Astrocyte (in vitro differentiated cells and primary cell): ENCODE results near the gene PTPRN2. TPM values are rescaled to one million over a fixed set of nuclear protein-coding genes. Genes with fewer than 3 reads are reported as not detected.

Experiments
- DNase-seq: peaks from one replicate; pipeline ENCODE4 v3.0.0-alpha.2; 2010; ENCODE audit warnings: low read depth
- FAIRE-seq: peaks from 2 replicates; lab custom pipeline; 2011; peaks lifted over from hg19 to GRCh38; lab: Jason Lieb, UNC
- H2AFZ ChIP-seq: 2 replicates; pipeline ENCODE4 v1.6.0; 2012; ENCODE audit warnings: low read depth, low read length, inconsistent platforms
- H3K27ac ChIP-seq: 2 replicates; pipeline ENCODE4 v1.5.1; 2011; ENCODE audit warnings: low read depth, low read length, inconsistent platforms
- H3K27me3 ChIP-seq: 2 replicates; pipeline ENCODE4 v1.6.0; 2011; ENCODE audit warnings: low read length, inconsistent platforms; ENCODE audit not compliant: insufficient read depth
- H3K36me3 ChIP-seq: 2 replicates; pipeline ENCODE4 v1.5.1; 2011; ENCODE audit warnings: low read length, inconsistent platforms; ENCODE audit not compliant: insufficient read depth
- H3K4me1 ChIP-seq: 2 replicates; pipeline ENCODE4 v1.5.1; 2011; ENCODE audit warnings: low read length, inconsistent platforms; ENCODE audit not compliant: insufficient read depth
- H3K4me2 ChIP-seq: 2 replicates; pipeline ENCODE4 v1.6.0; 2012; ENCODE audit warnings: low read length, inconsistent platforms
- H3K4me3 ChIP-seq: 2 replicates; pipeline ENCODE4 v1.5.1; 2011; ENCODE audit warnings: low read depth, mild to moderate bottlenecking, low read length, inconsistent platforms; ENCODE audit not compliant: insufficient read depth
- H3K79me2 ChIP-seq: 2 replicates; pipeline ENCODE4 v1.6.0; 2012; ENCODE audit warnings: mild to moderate bottlenecking, low read length, inconsistent platforms; ENCODE audit not compliant: insufficient read depth
- H3K9ac ChIP-seq: 2 replicates; pipeline ENCODE4 v1.6.0; 2012; ENCODE audit warnings: mild to moderate bottlenecking, low read length, inconsistent platforms
- H3K9me3 ChIP-seq: 2 replicates; pipeline ENCODE4 v1.5.1; 2012; ENCODE audit warnings: low read depth, mild to moderate bottlenecking, low read length, inconsistent platforms; ENCODE audit not compliant: insufficient read depth
- H4K20me1 ChIP-seq: 2 replicates; pipeline ENCODE4 v1.6.0; 2012; ENCODE audit warnings: low read length, inconsistent platforms; ENCODE audit not compliant: insufficient read depth
- H3K27ac Mint-ChIP-seq: one replicate; pipeline ENCODE4 v1.8.0; 2021; ENCODE audit warnings: mild to moderate bottlenecking, mixed read lengths; ENCODE audit not compliant: unreplicated experiment
- H3K27me3 Mint-ChIP-seq: one replicate; pipeline ENCODE4 v1.8.0; 2021; ENCODE audit warnings: low read depth, mixed read lengths; ENCODE audit not compliant: unreplicated experiment
- H3K36me3 Mint-ChIP-seq: one replicate; pipeline ENCODE4 v1.8.0; 2021; ENCODE audit warnings: low read depth, mixed read lengths; ENCODE audit not compliant: unreplicated experiment
- H3K4me1 Mint-ChIP-seq: one replicate; pipeline ENCODE4 v1.8.0; 2021; ENCODE audit warnings: low read depth, mixed read lengths; ENCODE audit not compliant: unreplicated experiment
- H3K4me3 Mint-ChIP-seq: one replicate; pipeline ENCODE4 v1.8.0; 2021; ENCODE audit warnings: mild to moderate bottlenecking, moderate library complexity, mixed read lengths; ENCODE audit not compliant: unreplicated experiment
- H3K9me3 Mint-ChIP-seq: one replicate; pipeline ENCODE4 v1.8.0; 2021; ENCODE audit warnings: mild to moderate bottlenecking, mixed read lengths; ENCODE audit not compliant: unreplicated experiment
- EZH2 ChIP-seq: IDR thresholded peaks from 2 replicates; pipeline ENCODE4 v1.6.1; 2012; ENCODE audit warnings: mild to moderate bottlenecking, low read length, inconsistent platforms; ENCODE audit not compliant: insufficient read depth
- total RNA-seq: library from RNA; stranded (reverse); gene quantifications from 2 replicates; pipeline ENCODE4 v1.2.1, GENCODE V29; 2021
- TF ChIP-seq, protein P1 (sequence below): IDR thresholded peaks from 2 replicates; pipeline ENCODE4 v1.5.1; 2011; ENCODE audit warnings: low read depth, mild to moderate bottlenecking, inconsistent platforms, low read length, moderate library complexity; ENCODE audit not compliant: insufficient read depth

Gene PTPRN2
- total RNA-seq, 1 donor from 2014 or later: 0.09 TPM

DNA sequence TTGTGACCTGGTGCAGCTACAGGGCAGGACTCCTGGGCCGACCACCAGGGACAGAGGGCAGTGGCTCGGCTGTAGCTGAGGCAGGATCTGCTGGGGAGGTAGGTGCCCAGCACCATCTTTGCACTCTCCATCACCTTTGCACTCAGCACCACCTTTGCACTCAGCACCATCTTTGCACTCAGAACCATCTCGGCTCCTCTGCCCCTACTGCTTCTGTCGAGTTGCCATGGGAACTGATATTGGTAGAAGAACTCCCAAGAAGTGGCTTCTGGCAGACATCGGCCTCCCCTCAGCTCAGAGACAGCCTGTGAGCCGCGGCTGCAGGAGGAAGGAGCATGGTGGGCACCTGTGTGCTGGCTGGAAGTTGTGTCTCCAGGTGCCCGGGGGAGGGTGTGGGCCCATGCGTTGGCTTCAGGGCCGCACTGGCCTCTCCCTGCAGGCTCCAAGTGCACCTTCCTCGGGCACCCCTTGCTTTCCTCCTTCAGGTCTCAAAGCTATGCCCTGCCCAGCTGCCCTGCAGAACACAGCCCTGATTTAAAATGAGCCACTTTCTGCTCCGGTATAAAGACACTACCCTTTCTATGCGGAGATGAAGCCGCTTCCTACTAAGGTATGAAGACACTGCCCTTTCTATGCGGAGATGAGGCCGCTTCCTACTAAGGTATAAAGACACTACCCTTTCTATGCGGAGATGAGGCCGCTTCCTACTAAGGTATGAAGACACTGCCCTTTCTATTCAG, 514.5 kb downstream of the PTPRN2 start:
- H3K4me1 Mint-ChIP-seq: no peaks in the 10 kb centered on the region
- TF ChIP-seq, protein P1, sequence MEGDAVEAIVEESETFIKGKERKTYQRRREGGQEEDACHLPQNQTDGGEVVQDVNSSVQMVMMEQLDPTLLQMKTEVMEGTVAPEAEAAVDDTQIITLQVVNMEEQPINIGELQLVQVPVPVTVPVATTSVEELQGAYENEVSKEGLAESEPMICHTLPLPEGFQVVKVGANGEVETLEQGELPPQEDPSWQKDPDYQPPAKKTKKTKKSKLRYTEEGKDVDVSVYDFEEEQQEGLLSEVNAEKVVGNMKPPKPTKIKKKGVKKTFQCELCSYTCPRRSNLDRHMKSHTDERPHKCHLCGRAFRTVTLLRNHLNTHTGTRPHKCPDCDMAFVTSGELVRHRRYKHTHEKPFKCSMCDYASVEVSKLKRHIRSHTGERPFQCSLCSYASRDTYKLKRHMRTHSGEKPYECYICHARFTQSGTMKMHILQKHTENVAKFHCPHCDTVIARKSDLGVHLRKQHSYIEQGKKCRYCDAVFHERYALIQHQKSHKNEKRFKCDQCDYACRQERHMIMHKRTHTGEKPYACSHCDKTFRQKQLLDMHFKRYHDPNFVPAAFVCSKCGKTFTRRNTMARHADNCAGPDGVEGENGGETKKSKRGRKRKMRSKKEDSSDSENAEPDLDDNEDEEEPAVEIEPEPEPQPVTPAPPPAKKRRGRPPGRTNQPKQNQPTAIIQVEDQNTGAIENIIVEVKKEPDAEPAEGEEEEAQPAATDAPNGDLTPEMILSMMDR: no peak
- no peak for TF ChIP-seq EZH2

DNA sequence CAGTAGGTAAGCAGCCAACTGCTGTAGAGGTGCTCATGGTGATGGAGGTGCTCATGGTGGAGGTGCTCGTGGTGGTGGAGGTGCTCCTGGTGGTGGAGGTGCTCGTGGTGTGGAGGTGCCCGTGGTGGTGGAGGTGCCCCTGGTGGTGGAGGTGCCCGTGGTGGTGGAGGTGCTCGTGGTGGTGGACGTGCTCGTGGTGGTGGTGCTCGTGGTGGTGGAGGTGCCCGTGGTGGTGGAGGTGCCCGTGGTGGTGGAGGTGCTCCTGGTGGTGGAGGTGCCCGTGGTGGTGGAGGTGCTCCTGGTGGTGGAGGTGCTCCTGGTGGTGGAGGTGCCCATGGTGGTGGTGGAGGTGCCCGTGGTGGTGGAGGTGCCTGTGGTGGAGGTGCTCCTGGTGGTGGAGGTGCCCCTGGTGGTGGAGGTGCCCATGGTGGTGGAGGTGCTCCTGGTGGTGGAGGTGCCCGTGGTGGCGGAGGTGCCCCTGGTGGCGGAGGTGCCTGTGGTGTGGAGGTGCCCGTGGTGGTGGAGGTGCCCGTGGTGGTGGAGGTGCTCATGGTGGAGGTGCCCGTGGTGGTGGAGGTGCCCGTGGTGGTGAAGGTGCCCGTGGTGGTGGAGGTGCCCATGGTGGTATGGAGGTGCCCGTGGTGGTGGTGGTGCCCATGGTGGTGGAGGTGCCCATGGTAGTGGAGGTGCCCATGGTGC, 517.3 kb downstream of the PTPRN2 start:
- Histone ChIP-seq H3K4me2 (no peak overlapping the region), H3K27ac (no peak overlapping the region), H3K36me3 (no peaks in the 10 kb centered on the region), H3K9ac (no peak overlapping the region), H3K4me3 (no peak overlapping the region), H3K79me2 (no peaks in the 10 kb centered on the region), H2AFZ (no peak overlapping the region), H3K27me3 (no peaks in the 10 kb centered on the region), H3K9me3 (peaks cover 25% of the 10 kb centered on the region), H3K4me1 (no peaks in the 10 kb centered on the region), H4K20me1 (no peaks in the 10 kb centered on the region)
- Mint-ChIP-seq H3K27ac (no peak overlapping the region), H3K4me3 (no peak overlapping the region), H3K27me3 (no peaks in the 10 kb centered on the region), H3K4me1 (no peaks in the 10 kb centered on the region), H3K36me3 (no peaks in the 10 kb centered on the region), H3K9me3 (peaks cover 22% of the 10 kb centered on the region)
- DNase-seq (no peak), FAIRE-seq (no peak)
- TF ChIP-seq, protein P1: no peak
- no peak for TF ChIP-seq EZH2

More for the DNA sequence above, 514.5 kb downstream of the PTPRN2 start:
- no peaks in the 10 kb centered on the region for H3K36me3 Mint-ChIP-seq
- H3K36me3 ChIP-seq: no peaks in the 10 kb centered on the region
- H3K9me3 ChIP-seq: peaks cover 15% of the 10 kb centered on the region
- no peak overlapping the region for H2AFZ ChIP-seq
- no peak overlapping the region for H3K4me3 ChIP-seq
- peaks cover 21% of the 10 kb centered on the region for H3K9me3 Mint-ChIP-seq
- H3K4me1 ChIP-seq: no peaks in the 10 kb centered on the region
- H3K79me2 ChIP-seq: no peaks in the 10 kb centered on the region
- H3K27me3 Mint-ChIP-seq: no peaks in the 10 kb centered on the region
- H4K20me1 ChIP-seq: no peaks in the 10 kb centered on the region
- H3K27me3 ChIP-seq: no peaks in the 10 kb centered on the region
- no peak for FAIRE-seq
- H3K27ac Mint-ChIP-seq: no peak overlapping the region
- H3K9ac ChIP-seq: no peak overlapping the region
- no peak overlapping the region for H3K27ac ChIP-seq
- no peak for DNase-seq
- H3K4me3 Mint-ChIP-seq: no peak overlapping the region
- no peak overlapping the region for H3K4me2 ChIP-seq

DNA sequence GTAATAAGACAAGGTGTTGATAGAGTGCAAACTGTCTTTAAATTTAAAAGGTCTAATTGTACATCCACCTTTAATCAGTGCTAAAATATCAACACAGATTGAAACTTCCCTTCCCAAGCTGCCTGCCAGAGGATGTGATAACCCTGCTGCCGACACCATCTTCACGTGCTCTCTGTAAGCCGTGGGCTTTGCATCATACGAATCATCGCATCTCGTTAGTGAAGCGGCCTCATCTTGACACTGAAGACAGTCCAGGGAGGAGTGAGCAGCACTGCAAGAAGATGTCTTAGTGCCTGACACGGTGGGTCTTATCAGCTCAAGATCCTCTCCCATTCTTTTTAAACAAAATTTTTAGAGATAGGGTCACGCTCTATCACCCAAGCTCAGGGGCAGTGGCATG, 518.8 kb downstream of the PTPRN2 start:
- Mint-ChIP-seq H3K4me1 (no peaks in the 10 kb centered on the region), H3K4me3 (no peak overlapping the region), H3K36me3 (no peaks in the 10 kb centered on the region), H3K9me3 (peaks cover 27% of the 10 kb centered on the region), H3K27me3 (no peaks in the 10 kb centered on the region), H3K27ac (no peak overlapping the region)
- Histone ChIP-seq H3K27me3 (no peaks in the 10 kb centered on the region), H3K27ac (no peak overlapping the region), H3K36me3 (no peaks in the 10 kb centered on the region), H3K4me1 (no peaks in the 10 kb centered on the region), H3K9me3 (peaks cover 25% of the 10 kb centered on the region), H3K4me2 (no peak overlapping the region), H2AFZ (no peak overlapping the region), H4K20me1 (no peaks in the 10 kb centered on the region), H3K79me2 (no peaks in the 10 kb centered on the region), H3K4me3 (no peak overlapping the region), H3K9ac (no peak overlapping the region)
- no peak for DNase-seq
- TF ChIP-seq, protein P1: no peak
- no peak for FAIRE-seq
